Activated CD4-positive, alpha-beta T cell treated with anti-CD3 and anti-CD28 coated beads for 4 hours (primary cell): ENCODE measurements around the gene DNASE2.

Experiments used
- DNase-seq, 2 donors: peaks; one replicate each; pipeline ENCODE4 v3.0.0-alpha.2; 2020

DNASE2 gene

DNA sequence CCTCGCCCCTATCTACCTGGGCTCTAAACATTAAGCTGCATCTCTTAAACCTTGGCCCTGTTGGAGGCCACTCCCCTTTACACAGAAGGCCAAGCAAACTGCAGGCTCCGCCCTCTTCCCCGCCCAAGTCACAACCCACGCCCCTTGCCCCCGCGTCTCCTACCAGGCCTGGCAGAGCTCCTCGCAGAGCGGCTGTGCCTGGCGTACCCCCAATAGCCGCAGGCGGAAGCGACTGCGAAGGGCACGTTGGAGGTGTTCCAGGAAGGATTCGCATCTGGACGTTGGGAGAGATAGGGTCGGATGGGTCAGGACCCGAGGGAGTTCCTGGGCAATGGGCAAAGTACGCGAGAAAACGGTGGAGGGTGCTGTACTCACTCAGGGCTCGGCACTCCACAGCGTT lies 52.8 kb downstream of the DNASE2 start:
- DNase-seq = no peak

DNA sequence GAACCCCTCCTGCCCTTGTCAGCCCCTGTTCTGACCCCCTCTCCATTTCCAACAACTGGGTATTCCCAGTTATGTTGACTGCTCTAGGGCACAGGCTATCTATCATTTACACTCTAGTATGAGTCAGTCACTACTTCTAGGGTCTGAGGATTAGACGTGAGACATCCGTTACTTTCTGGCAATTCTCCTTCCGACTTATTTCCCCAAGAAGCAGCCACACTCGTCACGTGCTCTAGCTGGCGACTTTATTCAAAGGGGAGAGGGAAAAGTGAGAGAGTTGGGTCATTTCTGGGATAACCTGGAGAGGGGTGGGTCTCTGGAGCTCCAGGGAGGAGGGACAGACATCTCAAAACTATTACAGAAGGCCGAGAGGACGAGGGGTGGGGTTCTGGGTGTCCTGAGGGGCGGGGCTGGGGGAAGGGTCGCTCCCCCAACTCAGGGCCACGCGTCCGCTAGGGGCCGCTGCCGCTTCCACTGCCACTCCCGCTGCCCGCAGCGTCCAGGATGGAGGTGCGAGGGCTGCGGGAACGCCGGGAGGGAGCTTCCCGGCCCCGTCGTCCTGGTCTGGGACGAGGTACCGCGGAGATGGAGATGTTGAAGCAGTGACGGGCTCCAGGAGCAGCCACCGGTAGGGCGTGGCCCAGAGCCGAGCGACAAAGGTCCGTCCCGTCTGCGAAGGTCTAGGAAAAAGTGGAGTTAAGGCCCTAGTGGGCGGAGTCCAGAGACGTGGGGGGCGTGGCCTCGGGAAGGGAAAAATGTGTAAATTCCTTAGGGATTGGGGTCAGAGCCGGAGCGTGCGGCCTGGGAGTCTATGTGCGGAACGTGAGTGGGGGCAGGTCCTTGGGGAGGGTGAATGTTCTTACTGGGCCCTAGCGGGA lies 55.8 kb downstream of the DNASE2 start:
- DNase-seq = no peak
